Erythroblast (primary cell): ENCODE results near the gene RALGPS1.

Experiments used
- GATA1 ChIP-seq: IDR thresholded peaks from 2 replicates; pipeline ENCODE4 v1.6.1; 2011; ENCODE audit warnings: low read depth, mild to moderate bottlenecking, control low read depth, low read length, moderate library complexity
- POLR2A ChIP-seq: IDR thresholded peaks from 2 replicates; pipeline ENCODE4 v1.6.1; 2011; ENCODE audit warnings: mild to moderate bottlenecking, low read length

DNA sequence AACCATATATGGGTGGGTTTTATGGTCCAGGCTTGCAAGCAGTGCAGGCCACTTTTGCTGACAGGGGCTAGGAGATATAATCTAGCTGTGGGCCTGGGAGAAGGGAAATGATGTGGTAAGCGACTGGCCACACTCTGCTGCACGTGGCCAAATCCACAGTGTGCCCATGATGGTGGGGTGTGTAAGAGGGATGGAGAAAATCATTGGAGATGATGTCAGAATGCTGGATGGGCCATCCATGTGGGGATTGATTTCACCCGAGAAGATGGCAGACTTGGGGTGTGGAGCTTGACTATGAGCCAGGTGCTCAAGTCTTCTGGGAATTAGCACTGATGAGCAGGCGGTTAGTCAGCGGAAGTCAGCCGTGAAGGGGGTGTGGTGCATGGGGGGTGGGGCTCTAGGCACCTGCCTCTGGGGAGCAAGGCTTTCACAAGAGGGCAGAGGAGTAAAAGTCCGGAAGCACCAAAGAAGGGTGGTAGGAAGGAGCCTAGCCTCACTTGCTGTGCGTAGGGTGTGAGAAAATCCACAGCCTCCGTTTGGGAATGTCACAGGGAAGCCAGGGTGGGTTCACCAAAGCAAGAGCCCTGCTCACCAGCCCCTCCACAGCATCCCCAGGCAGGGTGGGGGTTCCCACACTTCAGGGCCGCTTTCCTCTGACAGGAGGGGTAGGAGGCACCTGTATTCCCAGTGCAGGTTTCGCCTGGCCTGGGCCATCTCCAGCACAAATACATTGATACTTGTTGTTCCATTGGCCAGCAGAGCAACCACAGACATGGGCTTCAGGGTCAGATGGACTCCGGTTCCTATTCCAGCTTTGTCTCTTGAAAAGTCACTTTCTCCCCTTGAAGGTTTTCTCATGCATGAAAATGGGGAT lies 252.3 kb downstream of the RALGPS1 start:
- TF ChIP-seq POLR2A: no peak
- TF ChIP-seq GATA1: no peak
